K562 (cell line): Measurements from ENCODE around the gene PHTF2. TPM values are rescaled to one million over a fixed set of nuclear protein-coding genes. Genes with fewer than 3 reads are reported as not detected.
A peak's percentile ranks its signal among the peaks of the same experiment; 100 is the strongest.

Source experiments
- CBX5 ChIP-seq: IDR thresholded peaks from 2 replicates; pipeline ENCODE4 v1.6.1; 2014; ENCODE audit warnings: low read depth, borderline replicate concordance
- KAT7 ChIP-seq: sonication (generic); formaldehyde crosslinking; IDR thresholded peaks from 2 replicates; pipeline ENCODE4 v1.8.0; 2022; ENCODE audit warnings: missing genetic modification reagents, mild to moderate bottlenecking, borderline replicate concordance
- L3MBTL2 ChIP-seq: fragments of 450-650 bp; IDR thresholded peaks from 2 replicates; pipeline ENCODE4 v1.6.1; 2016; ENCODE audit warnings: mild to moderate bottlenecking, moderate library complexity
- PRPF4 ChIP-seq: fragments of 200-400 bp; formaldehyde crosslinking; IDR thresholded peaks from one replicate; pipeline ENCODE4 v1.6.1; 2017; ENCODE audit warnings: low read length, low read depth, mild to moderate bottlenecking; ENCODE audit not compliant: insufficient read depth, poor library complexity, severe bottlenecking
- RAD51 ChIP-seq: fragments of 450-650 bp; IDR thresholded peaks from 2 replicates; pipeline ENCODE4 v1.7.1; 2016; ENCODE audit warnings: low read depth, mild to moderate bottlenecking, borderline replicate concordance
- TEAD2 ChIP-seq: fragments of 450-650 bp; IDR thresholded peaks from 2 replicates; pipeline ENCODE4 v1.6.1; 2016; ENCODE audit warnings: missing genetic modification characterization, control low read depth, missing compliant biosample characterization
- U2AF2 ChIP-seq: fragments of 200-400 bp; formaldehyde crosslinking; optimal IDR thresholded peaks from 2 replicates; pipeline ENCODE3; 2017; ENCODE audit warnings: low read depth, mild to moderate bottlenecking, low read length
- ZFP36 ChIP-seq: fragments of 150-350 bp; IDR thresholded peaks from 2 replicates; pipeline ENCODE4 v1.6.1; 2018; ENCODE audit warnings: low read length, low read depth; ENCODE audit not compliant: partially characterized antibody
- ZKSCAN8 ChIP-seq: fragments of 200-800 bp; sonication (Bioruptor generic); IDR thresholded peaks from 2 replicates; pipeline ENCODE4 v1.6.1; 2016; ENCODE audit warnings: missing genetic modification characterization, missing compliant biosample characterization
- ZNF197 ChIP-seq: fragments of 200-800 bp; sonication (Bioruptor generic); IDR thresholded peaks from 2 replicates; pipeline ENCODE4 v1.6.1; 2016; ENCODE audit warnings: low read depth, missing genetic modification characterization, missing compliant biosample characterization
- ZNF232 ChIP-seq: sonication (generic); formaldehyde crosslinking; IDR thresholded peaks from 2 replicates; pipeline ENCODE4 v1.8.0; 2022; ENCODE audit warnings: mild to moderate bottlenecking, missing genetic modification reagents
- ZNF324 ChIP-seq: fragments of 250-450 bp; sonication (Bioruptor Pico); IDR thresholded peaks from 2 replicates; pipeline ENCODE4 v1.4.0; 2020; ENCODE audit warnings: mild to moderate bottlenecking
- polyA plus RNA-seq, 8 experiments: library from polyadenylated mRNA; depleted of rRNA in 4 of 8; stranded (reverse) in 5 of 8; unstranded in 3 of 8; fragments of >200 nt; fragmentation: Nextera tagmentation in 2 of 8; fragmentation: Illumina TruSeq in 1 of 8; extraction: Ambion mirVana in 2 of 8; extraction: Trizol in 1 of 8; gene quantifications; 2 replicates each; pipeline versions ENCODE4 v1.2.1 to v1.2.3, GENCODE V29; 2011 to 2014; ENCODE audit warnings: inconsistent platforms in 1 of 8, missing spikeins in 1 of 8
- total RNA-seq, 7 experiments: library from RNA; depleted of rRNA in 6 of 7; stranded (reverse); fragments of >200 nt in 6 of 7; fragmentation: Illumina TruSeq in 2 of 7; extraction: Trizol in 2 of 7; gene quantifications; 2 replicates each; pipeline versions ENCODE4 v1.2.1 to v1.2.3, GENCODE V29; 2011 to 2021; ENCODE audit warnings: low replicate concordance in 1 of 7
- TF ChIP-seq, protein P1 (sequence below): fragments of 450-650 bp; IDR thresholded peaks from 2 replicates; pipeline ENCODE4 v1.6.1; 2016; ENCODE audit warnings: mild to moderate bottlenecking
- TF ChIP-seq, protein P2 (sequence below): fragments of 250-450 bp; sonication (Bioruptor Pico); IDR thresholded peaks from 2 replicates; pipeline ENCODE4 v1.4.0; 2020; ENCODE audit warnings: mild to moderate bottlenecking, moderate library complexity, borderline replicate concordance
- TF ChIP-seq, protein P3 (sequence below): fragments of 450-650 bp; IDR thresholded peaks from 2 replicates; pipeline ENCODE4 v1.6.1; 2017; ENCODE audit warnings: antibody characterized with exemption, mild to moderate bottlenecking
- TF ChIP-seq, protein P4 (sequence below): sonication (generic); formaldehyde crosslinking; IDR thresholded peaks from 2 replicates; pipeline ENCODE4 v1.4.0; 2020; ENCODE audit warnings: mild to moderate bottlenecking, missing genetic modification reagents

The PHTF2 gene
- total and polyA plus RNA-seq, 9 of the 15 experiments (the other 6 are each of a cell fraction or from before 2014, with no cell fraction given), result 17.9 to 43.6 (median 25.4) TPM

DNA sequence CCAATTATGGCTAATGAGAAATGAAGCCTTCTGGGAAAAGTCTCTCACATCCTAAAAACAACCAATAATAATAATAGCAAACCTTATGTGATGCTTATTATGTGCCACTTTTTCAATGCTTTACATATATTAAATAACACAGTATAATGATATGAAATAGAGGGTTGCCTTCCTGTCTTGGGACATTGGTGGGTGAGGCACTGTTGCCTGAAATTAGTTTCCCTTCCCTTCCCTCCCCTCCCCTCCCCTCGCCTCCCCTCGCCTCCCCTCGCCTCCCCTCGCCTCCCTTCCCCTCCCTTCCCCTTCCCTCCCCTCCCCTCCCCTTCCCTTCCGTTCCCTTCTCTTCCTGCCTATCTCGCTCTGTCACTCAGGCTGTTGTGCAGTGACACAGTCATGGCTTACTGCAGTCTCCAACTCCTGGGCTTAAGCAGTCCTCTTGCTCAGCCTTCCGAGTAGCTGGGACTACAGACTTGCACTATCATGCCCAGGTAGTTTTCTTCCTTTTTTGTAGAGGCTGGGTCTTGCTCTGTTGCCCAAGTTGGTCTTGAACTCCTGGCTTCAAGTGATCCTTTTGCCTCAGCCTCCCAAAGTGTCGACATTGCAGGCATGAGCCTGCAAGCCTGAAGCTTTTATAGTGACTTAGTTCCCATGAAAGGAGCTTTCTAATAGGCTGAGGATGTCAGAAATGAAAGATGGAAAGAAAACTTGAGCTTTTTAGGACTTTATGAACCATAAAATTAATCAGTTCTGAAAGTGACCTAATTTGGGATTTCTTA, 47.9 kb downstream of the PHTF2 start (continued):
- TF ChIP-seq, protein P1, sequence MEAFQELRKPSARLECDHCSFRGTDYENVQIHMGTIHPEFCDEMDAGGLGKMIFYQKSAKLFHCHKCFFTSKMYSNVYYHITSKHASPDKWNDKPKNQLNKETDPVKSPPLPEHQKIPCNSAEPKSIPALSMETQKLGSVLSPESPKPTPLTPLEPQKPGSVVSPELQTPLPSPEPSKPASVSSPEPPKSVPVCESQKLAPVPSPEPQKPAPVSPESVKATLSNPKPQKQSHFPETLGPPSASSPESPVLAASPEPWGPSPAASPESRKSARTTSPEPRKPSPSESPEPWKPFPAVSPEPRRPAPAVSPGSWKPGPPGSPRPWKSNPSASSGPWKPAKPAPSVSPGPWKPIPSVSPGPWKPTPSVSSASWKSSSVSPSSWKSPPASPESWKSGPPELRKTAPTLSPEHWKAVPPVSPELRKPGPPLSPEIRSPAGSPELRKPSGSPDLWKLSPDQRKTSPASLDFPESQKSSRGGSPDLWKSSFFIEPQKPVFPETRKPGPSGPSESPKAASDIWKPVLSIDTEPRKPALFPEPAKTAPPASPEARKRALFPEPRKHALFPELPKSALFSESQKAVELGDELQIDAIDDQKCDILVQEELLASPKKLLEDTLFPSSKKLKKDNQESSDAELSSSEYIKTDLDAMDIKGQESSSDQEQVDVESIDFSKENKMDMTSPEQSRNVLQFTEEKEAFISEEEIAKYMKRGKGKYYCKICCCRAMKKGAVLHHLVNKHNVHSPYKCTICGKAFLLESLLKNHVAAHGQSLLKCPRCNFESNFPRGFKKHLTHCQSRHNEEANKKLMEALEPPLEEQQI, result no peak
- TF ChIP-seq ZFP36 (no peak), U2AF2 (no peak), PRPF4 (no peak), CBX5 (no peak), ZNF197 (CRISPR knock-in tag) (no peak), ZKSCAN8 (CRISPR knock-in tag) (no peak), KAT7 (CRISPR knock-in tag) (no peak), TEAD2 (tag) (no peak), L3MBTL2 (peak; percentile 58; the same call in 1 of the 2 replicates), ZNF324 (no peak), RAD51 (no peak), ZNF232 (no peak)
- TF ChIP-seq, protein P2, sequence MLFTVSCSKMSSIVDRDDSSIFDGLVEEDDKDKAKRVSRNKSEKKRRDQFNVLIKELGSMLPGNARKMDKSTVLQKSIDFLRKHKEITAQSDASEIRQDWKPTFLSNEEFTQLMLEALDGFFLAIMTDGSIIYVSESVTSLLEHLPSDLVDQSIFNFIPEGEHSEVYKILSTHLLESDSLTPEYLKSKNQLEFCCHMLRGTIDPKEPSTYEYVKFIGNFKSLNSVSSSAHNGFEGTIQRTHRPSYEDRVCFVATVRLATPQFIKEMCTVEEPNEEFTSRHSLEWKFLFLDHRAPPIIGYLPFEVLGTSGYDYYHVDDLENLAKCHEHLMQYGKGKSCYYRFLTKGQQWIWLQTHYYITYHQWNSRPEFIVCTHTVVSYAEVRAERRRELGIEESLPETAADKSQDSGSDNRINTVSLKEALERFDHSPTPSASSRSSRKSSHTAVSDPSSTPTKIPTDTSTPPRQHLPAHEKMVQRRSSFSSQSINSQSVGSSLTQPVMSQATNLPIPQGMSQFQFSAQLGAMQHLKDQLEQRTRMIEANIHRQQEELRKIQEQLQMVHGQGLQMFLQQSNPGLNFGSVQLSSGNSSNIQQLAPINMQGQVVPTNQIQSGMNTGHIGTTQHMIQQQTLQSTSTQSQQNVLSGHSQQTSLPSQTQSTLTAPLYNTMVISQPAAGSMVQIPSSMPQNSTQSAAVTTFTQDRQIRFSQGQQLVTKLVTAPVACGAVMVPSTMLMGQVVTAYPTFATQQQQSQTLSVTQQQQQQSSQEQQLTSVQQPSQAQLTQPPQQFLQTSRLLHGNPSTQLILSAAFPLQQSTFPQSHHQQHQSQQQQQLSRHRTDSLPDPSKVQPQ (CRISPR knock-in tag), result no peak
- TF ChIP-seq, protein P3, sequence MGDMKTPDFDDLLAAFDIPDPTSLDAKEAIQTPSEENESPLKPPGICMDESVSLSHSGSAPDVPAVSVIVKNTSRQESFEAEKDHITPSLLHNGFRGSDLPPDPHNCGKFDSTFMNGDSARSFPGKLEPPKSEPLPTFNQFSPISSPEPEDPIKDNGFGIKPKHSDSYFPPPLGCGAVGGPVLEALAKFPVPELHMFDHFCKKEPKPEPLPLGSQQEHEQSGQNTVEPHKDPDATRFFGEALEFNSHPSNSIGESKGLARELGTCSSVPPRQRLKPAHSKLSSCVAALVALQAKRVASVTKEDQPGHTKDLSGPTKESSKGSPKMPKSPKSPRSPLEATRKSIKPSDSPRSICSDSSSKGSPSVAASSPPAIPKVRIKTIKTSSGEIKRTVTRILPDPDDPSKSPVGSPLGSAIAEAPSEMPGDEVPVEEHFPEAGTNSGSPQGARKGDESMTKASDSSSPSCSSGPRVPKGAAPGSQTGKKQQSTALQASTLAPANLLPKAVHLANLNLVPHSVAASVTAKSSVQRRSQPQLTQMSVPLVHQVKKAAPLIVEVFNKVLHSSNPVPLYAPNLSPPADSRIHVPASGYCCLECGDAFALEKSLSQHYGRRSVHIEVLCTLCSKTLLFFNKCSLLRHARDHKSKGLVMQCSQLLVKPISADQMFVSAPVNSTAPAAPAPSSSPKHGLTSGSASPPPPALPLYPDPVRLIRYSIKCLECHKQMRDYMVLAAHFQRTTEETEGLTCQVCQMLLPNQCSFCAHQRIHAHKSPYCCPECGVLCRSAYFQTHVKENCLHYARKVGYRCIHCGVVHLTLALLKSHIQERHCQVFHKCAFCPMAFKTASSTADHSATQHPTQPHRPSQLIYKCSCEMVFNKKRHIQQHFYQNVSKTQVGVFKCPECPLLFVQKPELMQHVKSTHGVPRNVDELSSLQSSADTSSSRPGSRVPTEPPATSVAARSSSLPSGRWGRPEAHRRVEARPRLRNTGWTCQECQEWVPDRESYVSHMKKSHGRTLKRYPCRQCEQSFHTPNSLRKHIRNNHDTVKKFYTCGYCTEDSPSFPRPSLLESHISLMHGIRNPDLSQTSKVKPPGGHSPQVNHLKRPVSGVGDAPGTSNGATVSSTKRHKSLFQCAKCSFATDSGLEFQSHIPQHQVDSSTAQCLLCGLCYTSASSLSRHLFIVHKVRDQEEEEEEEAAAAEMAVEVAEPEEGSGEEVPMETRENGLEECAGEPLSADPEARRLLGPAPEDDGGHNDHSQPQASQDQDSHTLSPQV, result 0 out of 2 replicates have a peak, but pooled peaks have one; percentile 14
- TF ChIP-seq, protein P4, sequence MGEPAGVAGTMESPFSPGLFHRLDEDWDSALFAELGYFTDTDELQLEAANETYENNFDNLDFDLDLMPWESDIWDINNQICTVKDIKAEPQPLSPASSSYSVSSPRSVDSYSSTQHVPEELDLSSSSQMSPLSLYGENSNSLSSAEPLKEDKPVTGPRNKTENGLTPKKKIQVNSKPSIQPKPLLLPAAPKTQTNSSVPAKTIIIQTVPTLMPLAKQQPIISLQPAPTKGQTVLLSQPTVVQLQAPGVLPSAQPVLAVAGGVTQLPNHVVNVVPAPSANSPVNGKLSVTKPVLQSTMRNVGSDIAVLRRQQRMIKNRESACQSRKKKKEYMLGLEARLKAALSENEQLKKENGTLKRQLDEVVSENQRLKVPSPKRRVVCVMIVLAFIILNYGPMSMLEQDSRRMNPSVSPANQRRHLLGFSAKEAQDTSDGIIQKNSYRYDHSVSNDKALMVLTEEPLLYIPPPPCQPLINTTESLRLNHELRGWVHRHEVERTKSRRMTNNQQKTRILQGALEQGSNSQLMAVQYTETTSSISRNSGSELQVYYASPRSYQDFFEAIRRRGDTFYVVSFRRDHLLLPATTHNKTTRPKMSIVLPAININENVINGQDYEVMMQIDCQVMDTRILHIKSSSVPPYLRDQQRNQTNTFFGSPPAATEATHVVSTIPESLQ, result no peak
